ENCODE results near the gene KICS2. TPM values are rescaled to one million over a fixed set of nuclear protein-coding genes. Genes with fewer than 3 reads are reported as not detected.
"Not testable (repeated sequence)": the region's sequence is repeated elsewhere in the genome, so short reads cannot be mapped to it uniquely, and the experiment has no call there.

Gene KICS2
- total RNA-seq, 2 donors from 2014 or later, result 9.9 to 14.2 TPM

DNA sequence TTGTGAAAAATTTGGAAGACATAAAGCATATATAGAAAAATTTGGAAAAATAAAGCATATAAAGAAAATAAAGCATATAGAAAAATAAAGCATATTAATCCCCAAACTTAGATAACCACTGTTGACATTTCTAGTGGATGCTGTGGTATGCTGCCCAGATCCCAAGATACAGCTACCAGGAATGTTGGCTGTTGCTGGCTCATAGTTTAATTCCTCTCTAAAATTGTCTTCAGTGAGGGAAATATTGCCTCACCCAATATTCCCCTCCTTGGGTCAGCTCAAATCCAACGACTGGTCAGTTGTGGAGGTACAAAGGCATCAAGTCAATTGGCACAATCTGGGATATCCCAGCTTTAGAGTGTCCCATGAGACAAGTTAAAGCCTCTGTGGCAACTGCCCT is 10.1 kb upstream of the KICS2 start:
- H3K36me3 Mint-ChIP-seq (ENCODE audit: low read depth), result no peaks in the 10 kb centered on the region
- H3K4me3 Mint-ChIP-seq, result no peak overlapping the region
- no peaks in the 10 kb centered on the region for H3K4me1 Mint-ChIP-seq
- no peaks in the 10 kb centered on the region for H3K9me3 Mint-ChIP-seq
- H3K27ac Mint-ChIP-seq, result no peak overlapping the region
- peaks cover 11% of the 10 kb centered on the region for H3K27me3 Mint-ChIP-seq
- no peak for ATAC-seq (replicated peaks)

DNA sequence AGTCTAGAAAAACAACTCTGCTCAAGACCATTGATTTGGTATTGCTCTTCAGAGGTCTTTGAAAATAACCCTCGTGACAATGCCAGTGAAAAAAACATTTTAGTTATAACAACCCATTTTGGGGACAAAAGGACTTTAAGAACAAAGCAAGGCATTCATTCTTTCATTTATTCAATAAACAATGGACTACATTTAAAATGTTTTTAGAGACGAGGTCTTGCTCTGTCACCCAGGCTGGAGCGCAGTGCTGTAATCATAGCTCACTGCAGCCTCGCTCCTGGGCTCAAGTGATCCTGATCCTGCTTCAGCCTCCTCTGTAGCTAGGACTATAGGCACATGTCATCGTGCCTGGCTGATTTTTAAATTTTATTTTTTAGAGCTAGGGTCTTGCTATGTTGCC is 7.7 kb upstream of the KICS2 start:
- H3K4me1 Mint-ChIP-seq, result no peaks in the 10 kb centered on the region
- H3K27me3 Mint-ChIP-seq, result peaks cover 10% of the 10 kb centered on the region
- H3K27ac Mint-ChIP-seq, result no peak overlapping the region
- no peaks in the 10 kb centered on the region for H3K9me3 Mint-ChIP-seq
- no peak for ATAC-seq (replicated peaks)
- H3K4me3 Mint-ChIP-seq, result no peak overlapping the region
- H3K36me3 Mint-ChIP-seq (ENCODE audit: low read depth), result no peaks in the 10 kb centered on the region

DNA sequence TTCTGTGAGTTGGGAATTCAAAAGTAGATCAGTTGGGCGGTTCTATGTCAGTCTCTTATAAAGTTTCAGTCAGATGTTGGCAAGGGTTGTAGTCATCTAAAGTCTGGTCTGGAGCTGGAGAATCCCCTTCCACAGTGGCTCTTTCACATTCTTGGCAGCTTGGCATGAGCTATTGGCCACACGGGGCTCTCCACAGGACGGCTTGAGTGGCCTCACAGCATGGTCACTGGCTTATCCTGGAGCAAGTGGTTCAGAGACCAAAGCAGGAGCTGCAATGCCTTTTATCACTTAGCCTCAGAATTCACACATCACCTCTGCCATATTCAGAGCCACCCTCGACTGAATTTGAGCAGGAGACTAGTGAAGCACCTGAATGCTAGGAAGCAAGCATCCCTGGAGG is 7.1 kb upstream of the KICS2 start:
- no peaks in the 10 kb centered on the region for H3K4me1 Mint-ChIP-seq
- no peaks in the 10 kb centered on the region for H3K36me3 Mint-ChIP-seq (ENCODE audit: low read depth)
- H3K4me3 Mint-ChIP-seq, result no peak overlapping the region
- H3K9me3 Mint-ChIP-seq, result no peaks in the 10 kb centered on the region
- no peak for ATAC-seq (replicated peaks)
- H3K27ac Mint-ChIP-seq, result no peak overlapping the region
- peaks cover 10% of the 10 kb centered on the region for H3K27me3 Mint-ChIP-seq

DNA sequence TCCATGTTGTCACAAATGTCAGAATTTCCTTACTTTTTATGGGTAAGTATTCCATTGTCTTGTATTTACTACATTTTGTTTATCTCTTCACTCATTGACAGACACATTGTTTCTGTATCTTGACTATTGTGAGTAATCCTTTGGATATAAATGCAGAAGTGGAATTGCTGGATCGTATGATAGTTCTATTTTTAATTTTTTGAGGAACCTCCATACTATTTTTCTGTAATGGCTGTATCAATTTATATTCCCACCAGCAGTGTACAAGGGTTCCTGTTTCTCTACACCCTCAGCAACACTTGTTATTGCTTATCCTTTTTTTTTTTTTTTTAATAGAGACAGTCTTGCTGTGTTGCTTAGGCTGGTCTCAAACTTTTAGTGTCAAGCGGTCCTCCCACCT is 3.5 kb upstream of the KICS2 start:
- Mint-ChIP-seq H3K36me3 (ENCODE audit: low read depth) (peaks cover 11% of the 10 kb centered on the region), H3K27me3 (peaks cover 10% of the 10 kb centered on the region), H3K9me3 (no peaks in the 10 kb centered on the region), H3K4me1 (peaks cover 10% of the 10 kb centered on the region), H3K27ac (no peak overlapping the region), H3K4me3 (no peak overlapping the region)
- ATAC-seq (replicated peaks), result no peak

DNA sequence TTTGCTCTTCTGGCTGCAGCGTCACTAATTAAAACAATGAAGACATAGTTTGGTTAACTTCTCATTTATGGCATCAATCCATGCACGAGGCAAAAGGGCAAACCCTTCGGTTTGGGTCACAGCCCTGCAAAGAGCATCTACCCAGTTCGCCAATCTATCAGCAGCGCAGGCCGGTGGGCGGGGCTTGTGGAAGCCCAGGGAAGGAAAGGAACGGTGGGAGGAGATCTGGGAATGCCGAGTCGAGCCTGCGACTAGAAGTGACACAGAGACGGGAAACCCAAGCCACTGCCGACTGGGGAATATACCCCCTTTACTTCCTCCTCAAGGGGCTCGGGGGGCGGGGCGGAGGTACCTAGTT is 466 bp downstream of the KICS2 start:
- Mint-ChIP-seq H3K4me3 (peak overlapping the region; percentile 92), H3K36me3 (ENCODE audit: low read depth) (peaks cover 11% of the 10 kb centered on the region), H3K9me3 (no peaks in the 10 kb centered on the region), H3K27me3 (peaks cover 3% of the 10 kb centered on the region), H3K27ac (peak overlapping the region; percentile 94), H3K4me1 (peaks cover 14% of the 10 kb centered on the region)
- ATAC-seq (replicated peaks), result peak; percentile 45

DNA sequence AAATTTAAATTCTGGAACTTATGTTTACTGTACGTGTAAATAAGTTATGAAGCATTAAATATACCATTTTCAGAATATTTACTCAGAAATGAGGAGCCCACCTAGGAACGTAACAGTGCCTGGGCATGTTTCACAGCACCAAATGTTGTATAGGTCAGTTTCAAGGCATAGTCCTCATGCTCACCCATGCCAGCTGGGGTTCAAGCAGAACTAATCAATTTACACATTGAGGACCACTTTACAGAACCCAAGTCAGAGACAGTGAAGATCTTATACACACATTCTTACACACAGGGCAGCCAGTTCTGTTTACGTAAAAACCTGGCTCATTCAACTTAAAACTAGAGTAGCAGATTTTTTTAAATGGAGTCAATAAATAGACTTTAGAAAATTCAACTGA is 2.0 kb downstream of the KICS2 start:
- H3K4me1 Mint-ChIP-seq, result peaks cover 14% of the 10 kb centered on the region
- peaks cover 18% of the 10 kb centered on the region for H3K36me3 Mint-ChIP-seq (ENCODE audit: low read depth)
- no peaks in the 10 kb centered on the region for H3K9me3 Mint-ChIP-seq
- H3K27me3 Mint-ChIP-seq, result no peaks in the 10 kb centered on the region
- H3K27ac Mint-ChIP-seq, result no peak overlapping the region
- no peak for ATAC-seq (replicated peaks)
- peak overlapping the region; percentile 92 for H3K4me3 Mint-ChIP-seq

DNA sequence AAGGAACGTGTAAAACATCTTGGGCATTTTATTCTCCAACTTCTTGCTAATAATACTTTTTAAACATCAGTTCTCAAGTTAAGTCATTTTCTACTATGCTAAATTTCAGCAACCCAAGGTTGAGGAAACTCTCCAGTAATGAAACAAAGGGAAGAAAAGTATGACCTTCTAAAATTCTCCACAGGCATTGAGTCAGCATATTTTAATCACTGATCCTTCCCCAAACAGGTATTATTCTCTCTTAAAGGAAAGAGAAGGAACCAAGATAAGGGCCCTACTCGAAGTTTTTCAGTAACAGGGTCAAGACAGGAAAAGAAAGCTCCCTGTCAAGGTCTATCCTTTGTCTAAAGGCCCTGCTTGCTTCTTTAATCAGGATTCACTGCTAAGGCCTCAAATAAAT is 3.0 kb downstream of the KICS2 start:
- H3K4me3 Mint-ChIP-seq, result peak overlapping the region; percentile 61
- H3K36me3 Mint-ChIP-seq (ENCODE audit: low read depth), result peaks cover 24% of the 10 kb centered on the region
- no peaks in the 10 kb centered on the region for H3K9me3 Mint-ChIP-seq
- H3K4me1 Mint-ChIP-seq, result peaks cover 14% of the 10 kb centered on the region
- ATAC-seq (replicated peaks), result no peak
- peak overlapping the region; percentile 43 for H3K27ac Mint-ChIP-seq
- no peaks in the 10 kb centered on the region for H3K27me3 Mint-ChIP-seq

DNA sequence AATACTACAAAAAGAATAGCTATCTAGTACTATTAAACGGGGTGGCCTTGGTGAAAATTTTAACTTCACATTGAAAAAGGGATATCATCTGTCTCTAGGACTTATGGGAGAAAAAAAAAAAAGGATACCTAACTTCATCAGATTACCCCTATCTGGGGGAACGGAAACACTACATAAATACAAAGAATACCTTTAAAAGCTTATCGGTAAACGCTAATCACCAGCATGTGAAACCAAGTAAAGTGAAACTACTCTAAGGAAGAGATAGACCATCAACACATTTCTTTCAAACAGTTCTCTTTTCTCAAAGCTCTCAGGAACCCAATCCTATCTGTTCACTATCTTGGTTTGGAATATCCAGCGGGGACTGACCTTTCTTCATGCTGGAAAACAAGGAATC is 3.5 kb downstream of the KICS2 start:
- H3K9me3 Mint-ChIP-seq, result no peaks in the 10 kb centered on the region
- peaks cover 14% of the 10 kb centered on the region for H3K4me1 Mint-ChIP-seq
- no peak for ATAC-seq (replicated peaks)
- peaks cover 30% of the 10 kb centered on the region for H3K36me3 Mint-ChIP-seq (ENCODE audit: low read depth)
- H3K27ac Mint-ChIP-seq, result peak overlapping the region; percentile 38
- peak overlapping the region; percentile 61 for H3K4me3 Mint-ChIP-seq
- no peaks in the 10 kb centered on the region for H3K27me3 Mint-ChIP-seq

DNA sequence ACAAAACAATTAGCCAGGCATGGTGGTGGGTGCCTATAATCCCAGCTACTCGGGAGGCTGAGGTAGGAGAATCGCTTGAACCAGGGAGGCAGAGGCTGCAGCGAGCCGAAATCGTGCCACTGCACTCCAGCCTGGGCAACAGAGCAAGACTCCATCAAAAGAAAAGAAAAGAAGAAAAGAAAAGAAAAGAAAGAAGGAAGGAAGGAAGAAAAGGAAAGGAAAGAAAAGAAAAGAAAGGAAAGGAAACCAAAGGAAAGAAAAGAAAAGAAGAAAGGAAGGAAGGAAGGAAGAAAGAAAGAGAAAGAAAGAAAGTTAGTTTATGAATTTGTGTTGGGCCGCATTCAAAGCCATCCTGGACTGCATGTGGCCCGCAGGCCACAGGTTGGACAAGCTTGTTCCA is 4.5 kb downstream of the KICS2 start:
- H3K36me3 Mint-ChIP-seq (ENCODE audit: low read depth), result peaks cover 33% of the 10 kb centered on the region
- not testable (repeated sequence) for H3K4me1 Mint-ChIP-seq; H3K27me3 Mint-ChIP-seq; H3K27ac Mint-ChIP-seq; ATAC-seq (replicated peaks); H3K9me3 Mint-ChIP-seq; H3K4me3 Mint-ChIP-seq

DNA sequence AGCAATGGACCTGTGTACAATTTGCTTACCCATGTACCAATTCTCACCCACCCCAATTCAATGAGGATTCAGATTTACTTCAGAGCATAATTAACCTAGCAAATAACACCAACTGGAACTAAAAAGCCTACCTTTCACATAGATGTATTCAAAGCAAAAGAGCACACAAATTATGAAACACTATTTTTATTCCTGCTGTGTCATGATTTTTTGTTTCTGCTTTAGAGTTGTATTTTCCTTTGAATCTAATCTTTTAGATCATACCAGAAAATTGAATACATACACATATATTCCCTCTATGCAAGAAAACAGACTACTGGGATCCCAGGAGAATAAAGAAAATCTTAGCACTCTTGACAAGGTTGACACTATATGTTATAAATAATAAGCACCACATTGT is 5.9 kb downstream of the KICS2 start:
- H3K4me3 Mint-ChIP-seq, result no peak overlapping the region
- no peaks in the 10 kb centered on the region for H3K9me3 Mint-ChIP-seq
- ATAC-seq (replicated peaks), result no peak
- peaks cover 39% of the 10 kb centered on the region for H3K36me3 Mint-ChIP-seq (ENCODE audit: low read depth)
- H3K4me1 Mint-ChIP-seq, result peaks cover 4% of the 10 kb centered on the region
- H3K27me3 Mint-ChIP-seq, result no peaks in the 10 kb centered on the region
- H3K27ac Mint-ChIP-seq, result no peak overlapping the region

DNA sequence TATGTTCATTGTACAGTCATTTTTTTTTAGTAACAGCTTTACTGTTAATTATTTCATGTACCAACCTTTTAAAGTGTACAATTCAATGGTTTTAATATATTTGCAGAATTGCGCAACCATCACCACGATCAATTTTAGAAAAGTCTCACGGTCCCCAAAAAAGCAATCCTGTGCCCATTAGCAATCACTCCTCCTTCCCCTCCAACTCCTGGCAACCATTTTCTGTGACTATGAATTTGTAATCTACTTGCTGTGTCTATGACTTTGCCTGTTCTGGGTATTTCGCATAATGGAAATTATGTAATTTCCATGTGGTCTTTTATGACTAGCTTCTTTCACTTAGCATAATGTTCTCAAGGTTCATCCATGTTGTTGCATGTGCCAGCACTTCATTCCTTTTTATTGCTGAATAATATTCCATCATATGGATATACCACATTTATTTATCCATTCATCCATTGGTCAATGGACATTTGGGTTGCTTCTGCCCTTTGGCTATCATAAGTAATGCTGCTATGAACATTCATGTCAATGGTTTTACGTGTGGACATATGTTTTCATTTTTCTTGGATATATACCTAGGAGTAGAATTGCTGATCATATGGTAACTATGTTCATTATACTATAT is 9.9 kb downstream of the KICS2 start:
- no peaks in the 10 kb centered on the region for H3K4me1 Mint-ChIP-seq
- no peaks in the 10 kb centered on the region for H3K27me3 Mint-ChIP-seq
- H3K4me3 Mint-ChIP-seq, result no peak overlapping the region
- peaks cover 55% of the 10 kb centered on the region for H3K36me3 Mint-ChIP-seq (ENCODE audit: low read depth)
- no peak for ATAC-seq (replicated peaks)
- no peak overlapping the region for H3K27ac Mint-ChIP-seq
- no peaks in the 10 kb centered on the region for H3K9me3 Mint-ChIP-seq

DNA sequence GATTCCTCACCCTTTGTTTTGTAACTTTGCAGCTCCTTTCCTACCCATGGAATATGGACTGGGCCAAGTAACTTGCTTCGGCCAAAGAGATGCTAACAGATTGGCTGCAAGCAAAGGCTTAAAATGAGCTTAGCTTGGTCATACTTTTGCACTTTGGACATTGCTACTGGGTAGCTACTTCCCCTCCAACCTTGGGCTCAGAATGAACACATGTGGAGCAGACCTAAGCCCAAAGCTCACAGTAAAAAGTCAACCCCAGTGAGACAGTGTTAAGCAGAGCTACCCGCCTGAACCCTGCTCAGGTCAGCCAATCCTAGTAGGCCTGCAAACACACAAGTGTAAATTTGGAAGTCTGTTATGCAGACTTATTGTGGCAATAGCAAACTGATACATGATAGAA is 14.6 kb downstream of the KICS2 start:
- H3K36me3 Mint-ChIP-seq (ENCODE audit: low read depth), result peaks cover 44% of the 10 kb centered on the region
- no peaks in the 10 kb centered on the region for H3K4me1 Mint-ChIP-seq
- no peaks in the 10 kb centered on the region for H3K27me3 Mint-ChIP-seq
- ATAC-seq (replicated peaks), result no peak
- no peak overlapping the region for H3K27ac Mint-ChIP-seq
- H3K9me3 Mint-ChIP-seq, result no peaks in the 10 kb centered on the region
- H3K4me3 Mint-ChIP-seq, result no peak overlapping the region

DNA sequence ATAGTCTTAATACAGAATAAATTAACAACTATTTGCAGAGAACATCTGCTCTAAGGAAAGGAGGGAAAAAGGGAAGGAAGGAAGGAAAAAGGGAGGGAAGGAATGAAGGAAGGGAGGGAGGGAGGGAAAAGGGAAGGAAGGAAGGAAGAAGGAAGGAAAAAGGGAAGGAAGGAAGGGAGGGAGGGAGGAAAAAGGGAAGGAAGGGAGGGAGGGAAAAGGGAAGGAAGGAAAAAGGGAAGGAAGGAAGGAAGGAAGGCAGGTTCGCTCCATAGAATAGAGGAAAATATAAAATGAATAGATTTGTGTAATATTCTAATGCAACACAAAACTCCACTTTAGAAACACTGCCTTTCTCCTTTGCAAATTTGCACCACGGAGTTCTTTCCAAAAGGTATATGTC is 16.6 kb downstream of the KICS2 start:
- Mint-ChIP-seq H3K36me3 (ENCODE audit: low read depth) (peaks cover 37% of the 10 kb centered on the region), H3K9me3 (no peaks in the 10 kb centered on the region), H3K27ac (no peak overlapping the region), H3K4me1 (no peaks in the 10 kb centered on the region), H3K27me3 (no peaks in the 10 kb centered on the region), H3K4me3 (no peak overlapping the region)
- no peak for ATAC-seq (replicated peaks)

DNA sequence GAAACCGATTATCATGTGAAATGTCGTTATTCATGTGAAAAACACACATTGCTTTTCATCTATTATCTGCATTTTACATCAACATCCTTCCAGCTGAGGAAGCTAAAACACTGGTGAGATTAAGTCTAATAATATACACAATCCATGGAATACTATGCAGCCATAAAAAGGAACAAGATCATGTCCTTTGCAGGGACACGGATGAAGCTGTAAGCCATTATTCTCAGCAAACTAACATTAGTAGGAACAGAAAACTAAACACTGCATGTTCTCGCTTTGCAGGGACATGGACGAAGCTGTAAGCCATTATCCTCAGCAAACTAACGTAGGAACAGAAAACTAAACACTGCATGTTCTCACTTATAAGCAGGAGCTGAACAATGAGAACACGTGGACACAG is 18.3 kb downstream of the KICS2 start:
- no peak overlapping the region for H3K27ac Mint-ChIP-seq
- ATAC-seq (replicated peaks), result no peak
- H3K4me3 Mint-ChIP-seq, result no peak overlapping the region
- no peaks in the 10 kb centered on the region for H3K27me3 Mint-ChIP-seq
- no peaks in the 10 kb centered on the region for H3K4me1 Mint-ChIP-seq
- no peaks in the 10 kb centered on the region for H3K9me3 Mint-ChIP-seq
- H3K36me3 Mint-ChIP-seq (ENCODE audit: low read depth), result peaks cover 26% of the 10 kb centered on the region

DNA sequence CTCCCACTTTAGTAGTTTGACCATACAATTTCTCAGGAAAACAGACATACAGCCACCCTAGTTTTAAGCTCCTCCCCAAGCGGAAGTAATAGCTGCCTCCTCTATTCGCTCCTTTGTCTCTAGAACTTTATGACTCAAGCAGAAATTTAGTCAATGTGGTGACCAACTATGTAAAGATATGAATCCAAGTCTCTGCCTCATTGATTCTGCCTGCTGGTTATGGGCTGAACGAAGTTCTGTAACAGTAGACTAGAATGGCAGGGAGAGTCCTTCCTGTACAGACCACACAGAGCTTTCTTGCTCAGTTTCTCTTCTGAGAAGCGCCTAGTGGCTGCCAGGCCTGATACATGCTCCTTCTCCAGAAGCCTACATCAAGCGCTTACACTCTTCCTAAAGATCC is 19.1 kb downstream of the KICS2 start:
- Mint-ChIP-seq H3K4me3 (no peak overlapping the region), H3K4me1 (no peaks in the 10 kb centered on the region), H3K27ac (no peak overlapping the region), H3K27me3 (no peaks in the 10 kb centered on the region), H3K9me3 (no peaks in the 10 kb centered on the region), H3K36me3 (ENCODE audit: low read depth) (peaks cover 26% of the 10 kb centered on the region)
- ATAC-seq (replicated peaks), result peak; percentile 63

DNA sequence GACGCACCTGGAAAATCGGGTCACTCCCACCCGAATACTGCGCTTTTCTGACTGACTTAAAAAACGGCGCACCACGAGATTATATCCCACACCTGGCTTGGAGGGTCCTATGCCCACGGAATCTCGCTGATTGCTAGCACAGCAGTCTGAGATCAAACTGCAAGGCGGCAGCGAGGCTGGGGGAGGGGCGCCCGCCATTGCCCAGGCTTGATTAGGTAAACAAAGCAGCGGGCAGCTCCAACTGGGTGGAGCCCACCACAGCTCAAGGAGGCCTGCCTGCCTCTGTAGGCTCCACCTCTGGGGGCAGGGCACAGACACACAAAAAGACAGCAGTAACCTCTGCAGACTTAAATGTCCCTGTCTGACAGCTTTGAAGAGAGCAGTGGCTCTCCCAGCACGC is 26.3 kb downstream of the KICS2 start:
- not testable (repeated sequence) for H3K4me1 Mint-ChIP-seq; ATAC-seq (replicated peaks); H3K4me3 Mint-ChIP-seq

More for the DNA sequence above, 26.3 kb downstream of the KICS2 start:
- not testable (repeated sequence) for H3K27ac Mint-ChIP-seq, H3K27me3 Mint-ChIP-seq, H3K9me3 Mint-ChIP-seq
- peaks cover 40% of the 10 kb centered on the region for H3K36me3 Mint-ChIP-seq (ENCODE audit: low read depth)
